Chondrocyte (in vitro differentiated cells): ENCODE data around the gene NPR1. TPM values are rescaled to one million over a fixed set of nuclear protein-coding genes. Genes with fewer than 3 reads are reported as not detected.
"Not testable (repeated sequence)": the region's sequence is repeated elsewhere in the genome, so short reads cannot be mapped to it uniquely, and the experiment has no call there.

Experiments used
- DNase-seq: peaks from one replicate; pipeline ENCODE4 v3.0.0; 2021; ENCODE audit warnings: mixed read lengths, low spot score
- H3K27ac Mint-ChIP-seq: one replicate; pipeline ENCODE4 v1.8.0; 2021; ENCODE audit warnings: mild to moderate bottlenecking, moderate library complexity, mixed read lengths; ENCODE audit not compliant: unreplicated experiment
- H3K27me3 Mint-ChIP-seq: 2 replicates; pipeline ENCODE4 v1.8.0; 2021; ENCODE audit warnings: low read depth, mixed read lengths
- H3K36me3 Mint-ChIP-seq: 2 replicates; pipeline ENCODE4 v1.8.0; 2021; ENCODE audit warnings: low read depth, mixed read lengths
- H3K4me1 Mint-ChIP-seq: 2 replicates; pipeline ENCODE4 v1.8.0; 2021; ENCODE audit warnings: low read depth, mild to moderate bottlenecking, mixed read lengths
- H3K4me3 Mint-ChIP-seq: one replicate; pipeline ENCODE4 v1.8.0; 2021; ENCODE audit warnings: mild to moderate bottlenecking, moderate library complexity, mixed read lengths; ENCODE audit not compliant: unreplicated experiment
- H3K9me3 Mint-ChIP-seq: 2 replicates; pipeline ENCODE4 v1.8.0; 2021; ENCODE audit warnings: low read depth, mixed read lengths
- total RNA-seq: library from RNA; stranded (reverse); gene quantifications from 3 replicates; pipeline ENCODE4 v1.2.1, GENCODE V29; 2021
- TF ChIP-seq, protein P1 (sequence below): fragments of 200-600 bp; sonication (generic); IDR thresholded peaks from 2 replicates; pipeline ENCODE4 v1.5.0; 2021; ENCODE audit warnings: antibody characterized with exemption, mild to moderate bottlenecking, moderate library complexity

The NPR1 gene
- total RNA-seq, 1 donor from 2014 or later = 0.27 TPM

DNA sequence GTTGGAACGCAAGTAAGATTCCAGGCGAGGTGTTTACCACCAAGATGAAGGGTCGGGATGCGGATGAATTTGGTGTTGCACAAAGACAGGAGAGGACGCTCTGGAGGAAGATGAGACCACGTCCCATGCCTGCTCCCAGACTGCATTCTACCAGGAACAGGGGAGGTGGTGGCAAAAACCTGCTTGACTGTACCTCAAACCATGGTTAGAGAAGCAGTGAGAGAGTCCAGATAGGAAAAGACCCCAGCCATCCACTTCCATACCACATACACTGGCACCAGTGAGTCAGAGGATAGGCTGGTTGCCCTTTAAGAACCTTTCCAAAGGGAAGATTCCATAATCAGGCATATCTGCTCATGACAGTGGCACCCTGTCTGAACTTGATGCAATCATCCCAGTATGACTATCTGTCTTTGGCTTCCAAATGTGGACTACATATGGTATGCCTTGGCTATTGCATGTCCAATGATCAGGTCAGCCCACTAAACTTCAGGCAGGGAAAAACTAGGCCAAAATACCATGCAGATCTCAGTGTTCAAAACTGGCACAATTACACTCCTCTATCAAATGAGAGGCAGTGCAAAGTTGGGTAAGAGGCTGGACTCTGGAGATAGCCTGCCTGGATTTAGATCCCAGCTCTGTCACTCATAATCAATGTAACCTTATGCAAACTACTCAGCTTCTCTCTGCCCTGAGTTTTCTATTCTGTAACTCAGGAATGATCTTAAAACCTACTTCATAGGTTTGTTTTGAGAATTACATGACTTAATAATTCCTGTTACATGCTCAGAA, 20.6 kb downstream of the NPR1 start:
- DNase-seq = no peak

DNA sequence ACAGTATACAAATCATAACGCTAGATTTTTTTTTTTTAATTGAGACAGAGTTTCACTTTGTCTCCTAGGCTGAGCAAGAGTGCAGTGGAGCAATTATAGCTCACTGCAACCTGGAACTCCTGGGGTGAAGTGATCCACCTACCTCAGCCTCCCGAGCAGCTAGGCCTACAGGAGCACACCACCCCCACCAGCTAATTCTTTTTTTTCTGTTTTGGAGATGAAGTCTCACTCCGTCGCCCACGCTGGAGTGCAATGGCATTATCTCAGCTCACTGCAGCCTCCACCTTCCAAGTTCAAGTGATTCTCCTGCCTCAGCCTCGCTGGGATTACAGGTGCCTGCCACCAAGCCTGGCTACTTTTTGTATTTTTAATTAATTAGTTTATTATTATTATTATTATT, 21.3 kb downstream of the NPR1 start:
- H3K4me1 Mint-ChIP-seq = peaks cover 3% of the 10 kb centered on the region
- H3K9me3 Mint-ChIP-seq = no peaks in the 10 kb centered on the region
- H3K27me3 Mint-ChIP-seq = no peaks in the 10 kb centered on the region
- no peak overlapping the region for H3K4me3 Mint-ChIP-seq
- no peaks in the 10 kb centered on the region for H3K36me3 Mint-ChIP-seq
- no peak overlapping the region for H3K27ac Mint-ChIP-seq
- TF ChIP-seq, protein P1, sequence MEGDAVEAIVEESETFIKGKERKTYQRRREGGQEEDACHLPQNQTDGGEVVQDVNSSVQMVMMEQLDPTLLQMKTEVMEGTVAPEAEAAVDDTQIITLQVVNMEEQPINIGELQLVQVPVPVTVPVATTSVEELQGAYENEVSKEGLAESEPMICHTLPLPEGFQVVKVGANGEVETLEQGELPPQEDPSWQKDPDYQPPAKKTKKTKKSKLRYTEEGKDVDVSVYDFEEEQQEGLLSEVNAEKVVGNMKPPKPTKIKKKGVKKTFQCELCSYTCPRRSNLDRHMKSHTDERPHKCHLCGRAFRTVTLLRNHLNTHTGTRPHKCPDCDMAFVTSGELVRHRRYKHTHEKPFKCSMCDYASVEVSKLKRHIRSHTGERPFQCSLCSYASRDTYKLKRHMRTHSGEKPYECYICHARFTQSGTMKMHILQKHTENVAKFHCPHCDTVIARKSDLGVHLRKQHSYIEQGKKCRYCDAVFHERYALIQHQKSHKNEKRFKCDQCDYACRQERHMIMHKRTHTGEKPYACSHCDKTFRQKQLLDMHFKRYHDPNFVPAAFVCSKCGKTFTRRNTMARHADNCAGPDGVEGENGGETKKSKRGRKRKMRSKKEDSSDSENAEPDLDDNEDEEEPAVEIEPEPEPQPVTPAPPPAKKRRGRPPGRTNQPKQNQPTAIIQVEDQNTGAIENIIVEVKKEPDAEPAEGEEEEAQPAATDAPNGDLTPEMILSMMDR = no peak
- DNase-seq = no peak

More for the DNA sequence above, 20.6 kb downstream of the NPR1 start:
- H3K36me3 Mint-ChIP-seq = no peaks in the 10 kb centered on the region
- H3K27me3 Mint-ChIP-seq = no peaks in the 10 kb centered on the region
- TF ChIP-seq, protein P1 = no peak
- no peaks in the 10 kb centered on the region for H3K9me3 Mint-ChIP-seq
- no peak overlapping the region for H3K4me3 Mint-ChIP-seq
- peaks cover 3% of the 10 kb centered on the region for H3K4me1 Mint-ChIP-seq
- no peak overlapping the region for H3K27ac Mint-ChIP-seq

DNA sequence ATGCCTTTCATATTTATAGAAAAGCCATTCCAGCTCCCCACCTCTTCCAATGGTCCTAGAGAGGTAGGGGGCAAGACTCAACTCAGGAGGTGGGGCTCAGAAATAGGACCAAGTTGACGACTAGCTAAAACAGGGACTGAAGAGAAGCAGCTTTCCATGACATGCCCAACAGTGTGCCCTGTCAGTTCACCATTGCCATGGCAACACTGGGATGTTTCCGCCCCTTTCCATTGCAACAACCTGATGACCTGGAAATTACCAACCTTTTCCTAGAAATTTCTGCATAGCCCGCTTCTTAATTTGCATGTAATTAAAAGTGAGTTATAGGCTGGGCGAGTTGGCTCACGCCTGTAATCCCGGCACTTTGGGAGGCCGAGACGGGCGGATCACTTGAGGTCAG, 27.0 kb downstream of the NPR1 start:
- DNase-seq = no peak

DNA sequence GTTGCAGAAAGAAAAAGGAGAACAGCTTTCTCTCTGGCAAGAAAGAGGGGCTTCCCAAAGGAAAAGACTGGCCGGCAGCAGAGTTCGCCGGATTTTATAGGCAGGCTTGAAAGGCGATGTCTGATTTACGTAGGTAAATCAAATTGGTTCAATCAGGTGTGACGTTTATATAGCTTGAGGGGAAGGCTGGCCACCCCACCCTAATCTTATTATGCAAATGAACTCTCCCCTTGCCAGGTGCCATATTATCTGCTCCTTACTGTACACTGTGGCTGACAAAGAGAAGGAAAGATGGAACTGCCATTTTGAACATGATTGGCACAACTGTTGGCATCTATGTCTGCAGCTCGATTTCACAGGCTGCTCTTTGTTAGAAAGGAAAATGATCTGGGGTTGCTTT, 32.5 kb downstream of the NPR1 start:
- Mint-ChIP-seq H3K9me3 (no peaks in the 10 kb centered on the region), H3K4me1 (no peaks in the 10 kb centered on the region), H3K4me3 (no peak overlapping the region), H3K36me3 (no peaks in the 10 kb centered on the region), H3K27ac (no peak overlapping the region), H3K27me3 (no peaks in the 10 kb centered on the region)
- TF ChIP-seq, protein P1 = no peak
- no peak for DNase-seq

More for the DNA sequence above, 27.0 kb downstream of the NPR1 start:
- Mint-ChIP-seq H3K4me3 (no peak overlapping the region), H3K36me3 (no peaks in the 10 kb centered on the region), H3K27me3 (no peaks in the 10 kb centered on the region), H3K4me1 (no peaks in the 10 kb centered on the region), H3K9me3 (no peaks in the 10 kb centered on the region), H3K27ac (no peak overlapping the region)
- TF ChIP-seq, protein P1 = no peak

DNA sequence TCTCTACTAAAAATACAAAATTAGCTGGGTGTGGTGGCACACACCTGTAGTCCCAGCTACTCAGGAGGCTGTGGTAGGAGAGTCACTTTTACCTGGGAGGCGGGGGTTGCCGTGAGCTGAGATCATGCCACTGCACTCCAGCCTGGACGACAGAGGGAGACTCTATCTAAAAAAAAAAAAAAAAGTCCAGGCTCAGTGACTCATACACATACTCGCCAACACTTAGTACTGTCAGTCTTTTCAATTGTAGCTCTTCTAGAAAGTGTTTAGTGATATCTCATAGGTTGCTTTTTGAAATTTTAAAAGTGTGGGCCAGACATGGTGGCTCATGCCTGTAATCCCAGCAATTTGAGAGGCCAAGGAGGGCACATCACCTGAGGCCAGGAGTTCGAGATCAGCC, 37.7 kb downstream of the NPR1 start:
- not testable (repeated sequence) for H3K36me3 Mint-ChIP-seq, H3K4me1 Mint-ChIP-seq, H3K27ac Mint-ChIP-seq, DNase-seq, H3K4me3 Mint-ChIP-seq, H3K27me3 Mint-ChIP-seq, H3K9me3 Mint-ChIP-seq

DNA sequence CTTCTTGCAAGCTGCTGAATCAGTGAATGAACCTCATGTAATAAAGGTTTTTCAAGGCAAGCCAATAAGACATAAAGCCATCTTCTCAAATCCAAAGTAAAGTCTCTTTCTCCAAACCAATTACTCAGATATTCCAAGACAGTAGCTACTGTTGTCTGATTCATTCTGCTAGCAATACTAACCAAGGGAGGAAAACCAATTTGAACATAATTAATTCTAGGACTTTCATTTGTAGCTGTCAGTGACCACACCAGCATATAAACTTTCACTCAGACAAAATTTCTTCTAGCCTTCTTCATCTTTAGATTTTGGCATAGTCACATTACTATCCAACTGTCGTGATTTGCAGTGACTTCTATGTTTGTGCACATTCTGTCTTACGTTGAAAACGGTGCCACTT, 38.8 kb downstream of the NPR1 start:
- DNase-seq = no peak
- H3K9me3 Mint-ChIP-seq = no peaks in the 10 kb centered on the region
- H3K4me3 Mint-ChIP-seq = no peak overlapping the region
- no peaks in the 10 kb centered on the region for H3K4me1 Mint-ChIP-seq
- TF ChIP-seq, protein P1 = no peak
- no peaks in the 10 kb centered on the region for H3K36me3 Mint-ChIP-seq
- no peak overlapping the region for H3K27ac Mint-ChIP-seq
- no peaks in the 10 kb centered on the region for H3K27me3 Mint-ChIP-seq
